AG09309 (cell line): ENCODE results near the gene ZNRF3.

Experiments
- DNase-seq: peaks from one replicate; pipeline ENCODE4 v3.0.0-alpha.2; 2010; ENCODE audit warnings: low read depth
- H3K4me3 ChIP-seq: 2 replicates; pipeline ENCODE4 v1.5.1; 2011; ENCODE audit warnings: mild to moderate bottlenecking, low read depth, low read length, moderate library complexity; ENCODE audit not compliant: control insufficient read depth
- CTCF ChIP-seq: IDR thresholded peaks from 2 replicates; pipeline ENCODE4 v1.5.1; 2011; ENCODE audit warnings: mild to moderate bottlenecking, low read depth, low read length, inconsistent platforms; ENCODE audit not compliant: insufficient read depth, control insufficient read depth; ENCODE audit errors: missing control alignments

Gene ZNRF3

GRCh38 chr22:28911777-28912669 lies 28.7 kb downstream of the ZNRF3 start:
- TF ChIP-seq CTCF = no peak
- DNase-seq = no peak
- no peak overlapping the region for H3K4me3 ChIP-seq

GRCh38 chr22:28914201-28914600 lies 30.8 kb downstream of the ZNRF3 start:
- no peak overlapping the region for H3K4me3 ChIP-seq
- no peak for TF ChIP-seq CTCF
- DNase-seq = no peak

- no peak for DNase-seq
- no peak for TF ChIP-seq CTCF
- no peak overlapping the region for H3K4me3 ChIP-seq
Measured at GRCh38 chr22:28915969-28916368, 32.6 kb downstream of the ZNRF3 start.

GRCh38 chr22:28917747-28918549 lies 34.6 kb downstream of the ZNRF3 start:
- H3K4me3 ChIP-seq = no peak overlapping the region
- DNase-seq = no peak
- TF ChIP-seq CTCF = no peak

- no peak overlapping the region for H3K4me3 ChIP-seq
- no peak for TF ChIP-seq CTCF
- no peak for DNase-seq
Measured at GRCh38 chr22:28918550-28919271, 35.3 kb downstream of the ZNRF3 start.
